Tibial artery (tissue), 4 donors: Measurements from ENCODE around the gene EZR.

Experiments
- DNase-seq, 2 donors: peaks; one replicate each; pipeline ENCODE4 v3.0.0-alpha.2; 2019
- H3K27ac ChIP-seq, 2 donors: fragments of 200-600 bp; sonication (generic) in 1 of 2; 1 replicate in 1 of 2; 2 replicates in 1 of 2; pipeline ENCODE4 v1.5.1; 2018 to 2019; ENCODE audit warnings: mild to moderate bottlenecking in 1 of 2
- H3K27me3 ChIP-seq, 2 donors: fragments of 200-600 bp; sonication (generic) in 1 of 2; one replicate each; pipeline versions ENCODE4 v1.5.1 to v1.6.0; 2016 to 2019
- H3K36me3 ChIP-seq, 3 donors: fragments of 200-600 bp; sonication (generic) in 2 of 3; one replicate each; pipeline ENCODE4 v1.5.1; 2016 to 2019; ENCODE audit warnings: mild to moderate bottlenecking in 2 of 3
- H3K4me1 ChIP-seq, 4 donors: fragments of 200-600 bp; sonication (generic) in 2 of 4; 1 replicate in 3 of 4; 2 replicates in 1 of 4; pipeline ENCODE4 v1.5.1; 2016 to 2019
- H3K4me3 ChIP-seq, 2 donors: fragments of 200-600 bp; sonication (generic) in 1 of 2; 1 replicate in 1 of 2; 2 replicates in 1 of 2; pipeline ENCODE4 v1.5.1; 2018 to 2019; ENCODE audit warnings: mild to moderate bottlenecking in 2 of 2
- H3K9me3 ChIP-seq, 3 donors: fragments of 200-600 bp; sonication (generic) in 1 of 3; one replicate each; pipeline ENCODE4 v1.5.1; 2016 to 2019
- CTCF ChIP-seq, 2 experiments: fragments of 200-600 bp in 1 of 2; fragments of 450-650 bp in 1 of 2; IDR thresholded peaks; one replicate each; pipeline ENCODE4 v1.5.1; 2017 to 2019; ENCODE audit warnings: antibody characterized with exemption in 2 of 2, mild to moderate bottlenecking in 1 of 2, moderate library complexity in 1 of 2
- intact Hi-C: fragments of 100-400 bp; cut with DNase I; formaldehyde crosslinking; loops from one replicate; pipeline ENCODE4 v1.15.0; 2023; ENCODE audit warnings: low total_unique reads

EZR gene

GRCh38 chr6:158815379-158815724, 3.8 kb downstream of the EZR start:
- H3K4me3 ChIP-seq, result no peak overlapping the region
- H3K27me3 ChIP-seq, result no peaks in the 10 kb centered on the region
- H3K9me3 ChIP-seq, result no peaks in the 10 kb centered on the region
- no peak for TF ChIP-seq CTCF (IDR thresholded peaks at IDR 0.05)
- no peak overlapping the region for H3K27ac ChIP-seq
- no peak for DNase-seq
- H3K4me1 ChIP-seq, result peaks cover 0 to 36% (median 22%) of the 10 kb centered on the region in 4 donors
- H3K36me3 ChIP-seq, result no peaks in the 10 kb centered on the region
- intact Hi-C loops, result no loop called here

GRCh38 chr6:158813032-158813431, 6.1 kb downstream of the EZR start:
- Histone ChIP-seq H3K36me3 (no peaks in the 10 kb centered on the region), H3K4me3 (no peak overlapping the region), H3K4me1 (peaks cover 0 to 33% (median 20%) of the 10 kb centered on the region in 4 donors), H3K27ac (no peak overlapping the region), H3K9me3 (no peaks in the 10 kb centered on the region), H3K27me3 (no peaks in the 10 kb centered on the region)
- intact Hi-C loops, result no loop called here
- no peak for TF ChIP-seq CTCF (IDR thresholded peaks at IDR 0.05)
- DNase-seq, result no peak

- Histone ChIP-seq H3K9me3 (no peaks in the 10 kb centered on the region), H3K4me3 (no peak overlapping the region), H3K27me3 (no peaks in the 10 kb centered on the region), H3K36me3 (no peaks in the 10 kb centered on the region), H3K4me1 (peaks cover 0 to 31% (median 18%) of the 10 kb centered on the region in 4 donors), H3K27ac (no peak overlapping the region)
- intact Hi-C loops, result no loop called here
- no peak for TF ChIP-seq CTCF (IDR thresholded peaks at IDR 0.05)
- no peak for DNase-seq
Observed at GRCh38 chr6:158812611-158813010, 6.6 kb downstream of the EZR start.

- intact Hi-C loops, result no loop called here
Observed at GRCh38 chr6:158810155-158811095, 8.7 kb downstream of the EZR start.

GRCh38 chr6:158808941-158809678, 10.1 kb downstream of the EZR start:
- peaks cover 0 to 4% (median 2%) of the 10 kb centered on the region in 4 donors for H3K4me1 ChIP-seq
- H3K27me3 ChIP-seq, result no peaks in the 10 kb centered on the region
- H3K36me3 ChIP-seq, result no peaks in the 10 kb centered on the region
- TF ChIP-seq CTCF (IDR thresholded peaks at IDR 0.05), result no peak
- no peaks in the 10 kb centered on the region for H3K9me3 ChIP-seq
- H3K27ac ChIP-seq, result no peak overlapping the region
- DNase-seq, result no peak
- intact Hi-C loops, result no loop called here
- no peak overlapping the region for H3K4me3 ChIP-seq

More at GRCh38 chr6:158810155-158811095, 8.7 kb downstream of the EZR start:
- Histone ChIP-seq H3K4me3 (no peak overlapping the region), H3K4me1 (peaks cover 0 to 15% (median 7%) of the 10 kb centered on the region in 4 donors), H3K27me3 (no peaks in the 10 kb centered on the region), H3K9me3 (no peaks in the 10 kb centered on the region), H3K27ac (no peak overlapping the region), H3K36me3 (no peaks in the 10 kb centered on the region)
- no peak for DNase-seq
- TF ChIP-seq CTCF (IDR thresholded peaks at IDR 0.05), result no peak
